RCC 7860 (cell line): ENCODE results near the gene PAN3.

Source experiments
- DNase-seq: peaks from one replicate; pipeline ENCODE4 v3.0.0-alpha.2; 2015; ENCODE audit warnings: low spot score
- FAIRE-seq: peaks from 2 replicates; lab custom pipeline; 2012; peaks lifted over from hg19 to GRCh38; lab: Jason Lieb, UNC

The PAN3 gene

GRCh38 chr13:28297341-28297740 lies 159.0 kb downstream of the PAN3 start:
- FAIRE-seq (no peak), DNase-seq (no peak)

GRCh38 chr13:28299916-28300315 lies 161.6 kb downstream of the PAN3 start:
- FAIRE-seq = no peak
- DNase-seq = no peak

- no peak for FAIRE-seq
- DNase-seq = no peak
Observed at GRCh38 chr13:28301839-28302238, 163.5 kb downstream of the PAN3 start.

GRCh38 chr13:28306325-28306724 lies 168.0 kb downstream of the PAN3 start:
- DNase-seq = no peak
- no peak for FAIRE-seq

GRCh38 chr13:28313579-28313978 lies 175.2 kb downstream of the PAN3 start:
- no peak for FAIRE-seq
- DNase-seq = no peak

- no peak for DNase-seq
- no peak for FAIRE-seq
Observed at GRCh38 chr13:28314879-28315278, 176.5 kb downstream of the PAN3 start.

GRCh38 chr13:28316129-28316528 lies 177.8 kb downstream of the PAN3 start:
- FAIRE-seq (no peak), DNase-seq (no peak)

GRCh38 chr13:28316836-28317235 lies 178.5 kb downstream of the PAN3 start:
- no peak for FAIRE-seq
- no peak for DNase-seq

- DNase-seq = no peak
- no peak for FAIRE-seq
Observed at GRCh38 chr13:28318496-28318895, 180.2 kb downstream of the PAN3 start.

- no peak for DNase-seq
- no peak for FAIRE-seq
Observed at GRCh38 chr13:28319528-28319927, 181.2 kb downstream of the PAN3 start.

GRCh38 chr13:28320209-28320608 lies 181.9 kb downstream of the PAN3 start:
- FAIRE-seq = no peak
- no peak for DNase-seq

GRCh38 chr13:28320884-28321574 lies 182.7 kb downstream of the PAN3 start:
- DNase-seq (no peak), FAIRE-seq (no peak)

- DNase-seq = no peak
- no peak for FAIRE-seq
Observed at GRCh38 chr13:28321756-28322155, 183.4 kb downstream of the PAN3 start.

GRCh38 chr13:28322256-28322905 lies 184.0 kb downstream of the PAN3 start:
- no peak for FAIRE-seq
- no peak for DNase-seq

GRCh38 chr13:28324181-28324789 lies 185.9 kb downstream of the PAN3 start:
- FAIRE-seq = no peak
- DNase-seq = peak; percentile 22

GRCh38 chr13:28325022-28325421 lies 186.7 kb downstream of the PAN3 start:
- no peak for DNase-seq

GRCh38 chr13:28326056-28326455 lies 187.7 kb downstream of the PAN3 start:
- no peak for DNase-seq
- FAIRE-seq = no peak

More at GRCh38 chr13:28325022-28325421, 186.7 kb downstream of the PAN3 start:
- no peak for FAIRE-seq

GRCh38 chr13:28327373-28328270 lies 189.3 kb downstream of the PAN3 start:
- DNase-seq = no peak
- FAIRE-seq = no peak

- no peak for FAIRE-seq
Observed at GRCh38 chr13:28328271-28328607, 189.9 kb downstream of the PAN3 start.

GRCh38 chr13:28329395-28330158 lies 191.2 kb downstream of the PAN3 start:
- FAIRE-seq = no peak
- DNase-seq = no peak

More at GRCh38 chr13:28328271-28328607, 189.9 kb downstream of the PAN3 start:
- DNase-seq = no peak
